ENCODE data around the gene KIAA1671. TPM values are rescaled to one million over a fixed set of nuclear protein-coding genes. Genes with fewer than 3 reads are reported as not detected.

KIAA1671 gene
- total RNA-seq, 6 donors from 2014 or later, result 30.9 to 57.7 (median 42.1) TPM

DNA sequence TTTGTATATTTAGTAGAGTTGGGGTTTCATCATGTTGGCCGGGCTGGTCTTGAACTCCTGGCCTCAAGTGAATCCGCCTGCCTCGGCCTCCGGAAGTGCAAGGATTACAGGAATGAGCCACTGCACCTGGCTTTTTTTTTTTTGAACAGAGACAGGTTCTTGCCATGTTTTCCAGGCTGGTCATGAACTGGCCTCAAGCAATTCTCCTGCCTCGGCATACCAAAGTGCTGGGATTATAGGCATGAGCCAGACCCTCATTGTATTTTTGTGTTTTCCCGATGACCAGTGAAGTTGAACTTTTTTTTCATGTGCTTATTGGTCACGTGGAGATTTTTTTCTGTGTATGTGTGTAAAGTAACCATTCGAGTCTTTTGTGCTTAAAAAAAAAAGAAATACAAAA, 48.2 kb downstream of the KIAA1671 start:
- no peaks in the 10 kb centered on the region for H3K27me3 ChIP-seq
- no peaks in the 10 kb centered on the region for H3K36me3 ChIP-seq
- peaks cover 14 to 20% (median 16%) of the 10 kb centered on the region in 4 donors for H3K4me1 ChIP-seq
- no peaks in the 10 kb centered on the region for H3K9me3 ChIP-seq
- H3K27ac ChIP-seq, result no peak overlapping the region
- ATAC-seq (ENCODE audit: low FRiP score in 2 of 2) (no peak), DNase-seq (no peak)
- no peak overlapping the region for H3K4me3 ChIP-seq
- TF ChIP-seq EP300 (IDR thresholded peaks at IDR 0.05) (no peak), POLR2AphosphoS5 (IDR thresholded peaks at IDR 0.05) (no peak), CTCF (IDR thresholded peaks at IDR 0.05) (no peak), POLR2A (IDR thresholded peaks at IDR 0.05) (no peak)
- WGBS, 2 donors, result 86 to 89% methylated on average over 8 of the region's 8 CpGs

DNA sequence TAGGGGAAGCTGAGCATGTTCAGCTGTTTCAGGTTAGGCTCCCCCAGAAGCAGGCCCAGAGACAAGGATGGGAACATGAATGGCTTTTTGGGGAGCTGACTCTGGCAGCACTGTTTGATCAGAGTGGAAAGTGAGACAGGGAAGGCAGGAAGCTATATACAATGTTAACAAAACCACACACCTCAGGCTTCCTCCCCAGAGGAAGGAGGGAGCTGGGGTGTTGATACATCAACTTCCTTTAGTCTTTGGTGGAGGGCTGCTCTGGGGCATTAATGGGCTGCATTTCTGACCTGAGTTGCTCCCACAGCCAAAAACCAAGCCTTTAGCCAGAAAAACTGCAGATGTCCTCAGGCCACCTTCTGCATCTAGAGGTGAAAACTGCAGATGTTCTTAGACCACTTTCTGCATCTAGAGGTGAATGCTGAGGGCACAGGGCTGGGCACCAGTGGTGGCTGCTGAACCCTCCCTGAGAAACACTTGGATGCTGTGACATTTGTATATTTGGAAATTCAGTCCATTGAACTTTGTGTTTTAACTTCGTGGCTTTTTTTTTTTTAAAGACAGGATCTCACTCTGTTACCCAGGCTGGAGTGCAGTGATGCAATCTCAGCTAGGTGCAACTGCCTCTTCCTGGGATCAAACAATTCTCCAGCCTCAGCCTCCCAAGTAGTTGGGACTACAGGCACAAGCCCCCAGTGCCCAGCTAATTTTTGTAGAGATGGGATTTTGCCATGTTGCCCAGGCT, 49.9 kb downstream of the KIAA1671 start:
- TF ChIP-seq EP300 (IDR thresholded peaks at IDR 0.05) (no peak), POLR2A (IDR thresholded peaks at IDR 0.05) (no peak), CTCF (IDR thresholded peaks at IDR 0.05) (no peak), POLR2AphosphoS5 (IDR thresholded peaks at IDR 0.05) (no peak)
- H3K27me3 ChIP-seq, result no peaks in the 10 kb centered on the region
- no peak for ATAC-seq (ENCODE audit: low FRiP score in 2 of 2)

DNA sequence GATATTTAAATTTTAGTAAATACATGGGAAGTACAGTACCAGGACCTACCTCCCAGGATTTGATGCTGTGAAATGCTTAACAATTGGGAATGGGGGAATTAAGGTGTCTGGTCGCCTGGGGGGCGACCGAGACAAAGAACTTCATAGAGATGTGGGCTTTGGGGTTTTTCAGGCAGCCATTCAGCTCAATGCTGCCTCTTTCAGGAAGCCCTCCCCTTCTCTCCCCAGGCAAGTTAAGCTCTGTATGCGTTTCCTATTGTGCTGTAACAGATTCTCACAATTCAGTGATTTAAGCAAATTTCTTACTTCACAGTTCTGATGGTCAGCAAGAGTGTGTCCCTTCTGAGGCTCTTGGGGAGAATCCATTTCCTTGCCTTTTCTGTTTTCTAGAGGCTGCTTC, 53.8 kb downstream of the KIAA1671 start:
- Histone ChIP-seq H3K27me3 (no peaks in the 10 kb centered on the region), H3K36me3 (no peaks in the 10 kb centered on the region), H3K4me3 (no peak overlapping the region), H3K27ac (no peak overlapping the region), H3K4me1 (peaks cover 0 to 11% (median 2%) of the 10 kb centered on the region in 4 donors), H3K9me3 (no peaks in the 10 kb centered on the region)
- ATAC-seq (ENCODE audit: low FRiP score in 2 of 2) (no peak), DNase-seq (no peak)
- TF ChIP-seq EP300 (IDR thresholded peaks at IDR 0.05) (no peak), POLR2A (IDR thresholded peaks at IDR 0.05) (no peak)
- WGBS, 2 donors, result 83 to 84% methylated on average over 4 of the region's 4 CpGs

More for the DNA sequence above, 49.9 kb downstream of the KIAA1671 start:
- H3K27ac ChIP-seq, result peak overlapping the region in 1 of 4 donors; percentile 40
- WGBS, 2 donors, result 21 to 29% methylated on average over 1 of the region's 1 CpG
- no peaks in the 10 kb centered on the region for H3K9me3 ChIP-seq
- peaks cover 0 to 11% (median 3%) of the 10 kb centered on the region in 4 donors for H3K4me1 ChIP-seq
- DNase-seq, result no peak
- no peaks in the 10 kb centered on the region for H3K36me3 ChIP-seq
- H3K4me3 ChIP-seq, result no peak overlapping the region

DNA sequence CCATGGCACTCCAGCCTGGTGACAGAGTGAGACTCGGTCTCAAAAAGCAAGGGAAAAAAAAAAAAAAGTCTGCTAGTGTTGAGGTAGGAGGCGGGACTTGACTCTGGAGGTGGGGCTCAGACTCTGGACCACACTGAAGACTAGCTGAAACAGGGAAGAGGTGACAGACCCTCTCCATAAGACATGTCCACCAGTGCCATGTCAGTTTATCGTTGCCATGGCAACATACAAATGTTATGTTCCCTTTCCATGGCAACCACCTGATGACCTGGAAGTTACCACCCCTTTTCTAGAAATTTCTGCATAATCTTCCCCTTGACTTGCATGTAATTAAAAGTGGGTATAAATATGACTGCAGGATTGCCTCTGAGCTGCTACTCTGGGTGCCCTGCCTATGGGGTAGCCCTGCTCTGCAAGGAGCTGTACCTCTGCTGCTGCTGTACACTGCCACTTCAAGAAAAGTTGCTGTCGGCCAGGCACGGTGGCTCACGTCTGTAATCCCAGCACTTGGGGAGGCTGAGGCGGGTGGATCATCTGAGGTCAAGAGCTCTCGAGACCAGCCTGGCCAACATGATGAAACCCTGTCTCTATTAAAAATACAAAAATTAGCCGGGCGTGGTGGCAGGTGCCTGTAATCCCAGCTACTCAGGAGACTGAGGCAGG, 55.1 kb downstream of the KIAA1671 start:
- H3K4me3 ChIP-seq, result no peak overlapping the region
- H3K27me3 ChIP-seq, result no peaks in the 10 kb centered on the region
- H3K27ac ChIP-seq, result no peak overlapping the region
- no peaks in the 10 kb centered on the region for H3K36me3 ChIP-seq
- no peak for ATAC-seq (ENCODE audit: low FRiP score in 2 of 2)
- H3K9me3 ChIP-seq, result no peaks in the 10 kb centered on the region
- DNase-seq, result peak in 1 of 2 donors; percentile 42
- TF ChIP-seq POLR2A (IDR thresholded peaks at IDR 0.05), result no peak
- TF ChIP-seq CTCF (IDR thresholded peaks at IDR 0.05), result no peak
- TF ChIP-seq EP300 (IDR thresholded peaks at IDR 0.05), result no peak
- no peak for TF ChIP-seq POLR2AphosphoS5 (IDR thresholded peaks at IDR 0.05)
- 71% methylated on average over 5 to 10 of the region's 10 CpGs for WGBS, 2 donors
- H3K4me1 ChIP-seq, result peaks cover 3 to 9% (median 7%) of the 10 kb centered on the region in 4 donors

- no peaks in the 10 kb centered on the region for H3K27me3 ChIP-seq
- H3K4me1 ChIP-seq, result peaks cover 9 to 17% (median 11%) of the 10 kb centered on the region in 4 donors
- no peak overlapping the region for H3K4me3 ChIP-seq
- TF ChIP-seq POLR2AphosphoS5 (IDR thresholded peaks at IDR 0.05) (no peak), EP300 (IDR thresholded peaks at IDR 0.05) (no peak), CTCF (IDR thresholded peaks at IDR 0.05) (no peak), POLR2A (IDR thresholded peaks at IDR 0.05) (no peak)
- no peaks in the 10 kb centered on the region for H3K36me3 ChIP-seq
- WGBS, 2 donors, result 65 to 66% methylated on average over 2 of the region's 2 CpGs
- no peaks in the 10 kb centered on the region for H3K9me3 ChIP-seq
- H3K27ac ChIP-seq, result no peak overlapping the region
- DNase-seq (no peak), ATAC-seq (ENCODE audit: low FRiP score in 2 of 2) (no peak)
Measured at GRCh38 chr22:25008666-25009065, 56.1 kb downstream of the KIAA1671 start.
